HG02840 (cell line): Measurements from ENCODE around the gene LRCH1.

Experiments used
- ATAC-seq: cut with Tn5 transposase; IDR thresholded peaks from one replicate; pipeline ENCODE4 v1.9.1; 2021; ENCODE audit warnings: mild to moderate bottlenecking, moderate library complexity, moderate number of reproducible peaks; ENCODE audit not compliant: unreplicated experiment, low FRiP score

LRCH1 gene

GRCh38 chr13:46556418-46556779 is 3.4 kb downstream of the LRCH1 start:
- no peak for ATAC-seq

DNA sequence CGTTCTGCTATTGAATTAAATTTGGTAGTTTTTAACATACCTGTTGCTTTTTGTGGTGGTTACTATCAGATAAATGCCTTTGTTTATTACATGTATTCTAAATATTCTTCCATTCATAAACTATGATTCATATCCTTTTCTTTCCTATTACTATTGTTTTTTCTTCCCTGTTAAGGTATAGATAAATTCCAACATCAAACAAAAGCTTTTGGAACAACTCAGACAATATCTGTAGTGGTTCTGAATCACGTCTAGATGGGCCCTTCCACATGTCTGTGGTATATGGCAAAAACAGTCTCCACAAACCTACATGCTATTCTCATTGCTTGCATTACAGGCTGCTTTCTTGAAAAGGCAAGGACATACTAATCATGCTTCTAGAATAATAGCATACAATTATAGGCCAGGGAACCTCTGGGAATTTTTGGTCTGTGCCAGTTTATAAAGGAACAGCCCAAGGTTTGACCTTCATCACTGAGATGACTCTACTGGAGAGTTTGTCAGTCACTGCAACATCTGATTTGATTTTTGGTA is 6.4 kb downstream of the LRCH1 start:
- no peak for ATAC-seq

GRCh38 chr13:46560778-46561177 is 7.8 kb downstream of the LRCH1 start:
- no peak for ATAC-seq

DNA sequence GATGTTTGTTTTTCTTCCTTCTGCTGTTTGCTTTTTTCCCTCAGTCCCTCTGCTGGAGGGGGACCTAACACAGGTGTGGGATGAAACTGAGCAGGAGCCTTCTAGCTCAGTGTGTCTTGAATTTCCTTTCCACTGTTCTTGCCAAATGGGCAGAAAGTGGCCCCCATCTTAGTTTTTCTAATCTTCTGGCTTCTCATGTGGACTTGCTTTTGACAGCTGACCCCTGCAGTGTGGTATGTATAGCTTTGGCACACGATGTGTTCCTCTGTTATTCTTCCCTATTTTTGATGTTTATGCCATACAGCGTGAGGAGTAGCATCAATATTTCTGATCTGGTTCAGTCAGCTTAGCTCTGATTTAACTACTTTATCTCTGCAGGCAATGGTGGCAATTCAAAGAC is 8.3 kb downstream of the LRCH1 start:
- no peak for ATAC-seq

- no peak for ATAC-seq
Measured at GRCh38 chr13:46561691-46562090, 8.7 kb downstream of the LRCH1 start.

DNA sequence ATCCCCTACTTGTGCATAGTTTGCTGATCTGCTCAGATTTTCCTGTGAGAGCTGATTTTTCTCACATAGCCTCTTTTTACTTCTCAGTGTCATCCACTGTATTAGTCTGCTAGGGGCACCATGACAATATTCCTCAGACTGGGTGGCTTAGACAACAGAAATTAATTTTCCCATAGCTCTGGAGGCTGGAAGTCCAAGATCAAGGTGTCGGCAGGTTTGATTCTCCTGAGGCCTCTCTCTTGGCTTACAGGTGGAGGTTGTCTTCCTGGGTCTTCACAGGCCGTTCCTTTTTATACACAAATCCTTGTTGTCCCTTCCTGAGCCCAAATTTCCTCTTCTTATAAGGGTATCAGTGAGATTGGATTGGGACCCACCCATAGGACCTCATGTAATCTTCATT is 9.2 kb downstream of the LRCH1 start:
- no peak for ATAC-seq

DNA sequence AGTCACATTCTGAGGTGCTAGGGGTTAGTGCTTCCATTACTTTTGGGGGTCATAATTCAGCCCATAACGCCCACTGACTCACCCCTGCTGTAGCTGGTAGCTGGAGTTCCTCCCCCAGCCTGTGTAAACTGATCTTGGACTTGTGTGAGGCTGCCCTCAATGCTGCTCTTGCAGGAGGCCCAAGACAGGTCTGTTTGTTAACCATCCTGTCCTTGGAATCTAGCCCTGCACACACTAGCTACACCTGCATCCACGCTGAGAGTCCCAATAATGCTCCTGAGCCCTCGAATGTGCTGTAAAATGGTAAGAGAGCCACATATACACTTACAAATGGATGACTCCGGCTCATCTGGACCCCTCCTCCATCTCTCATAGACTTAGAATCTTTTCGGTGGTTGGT is 9.6 kb downstream of the LRCH1 start:
- no peak for ATAC-seq

GRCh38 chr13:46565808-46566750 is 13.1 kb downstream of the LRCH1 start:
- ATAC-seq = no peak

GRCh38 chr13:46567671-46568070 is 14.7 kb downstream of the LRCH1 start:
- ATAC-seq = no peak

GRCh38 chr13:46569456-46569855 is 16.5 kb downstream of the LRCH1 start:
- no peak for ATAC-seq

DNA sequence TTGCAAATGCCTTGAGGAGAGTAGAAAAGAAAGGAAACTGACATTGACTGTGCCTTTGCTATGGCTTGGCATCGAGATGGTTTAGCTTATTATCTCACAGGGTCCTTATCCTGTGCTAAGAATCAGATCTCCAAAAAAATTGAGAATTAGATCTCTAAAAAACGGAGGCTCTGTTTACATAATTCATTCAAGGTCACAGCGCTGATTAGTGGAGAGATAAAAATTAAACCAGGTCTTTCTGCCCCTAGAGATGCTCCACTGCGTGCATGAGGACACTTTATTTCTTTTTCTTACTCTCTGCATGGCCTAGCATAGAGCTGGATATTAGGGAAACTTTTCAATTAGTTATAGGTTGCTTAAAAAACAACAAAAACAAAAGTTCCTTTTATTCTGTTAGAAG is 17.3 kb downstream of the LRCH1 start:
- ATAC-seq = no peak

GRCh38 chr13:46571189-46571908 is 18.4 kb downstream of the LRCH1 start:
- peak; percentile 50 for ATAC-seq

DNA sequence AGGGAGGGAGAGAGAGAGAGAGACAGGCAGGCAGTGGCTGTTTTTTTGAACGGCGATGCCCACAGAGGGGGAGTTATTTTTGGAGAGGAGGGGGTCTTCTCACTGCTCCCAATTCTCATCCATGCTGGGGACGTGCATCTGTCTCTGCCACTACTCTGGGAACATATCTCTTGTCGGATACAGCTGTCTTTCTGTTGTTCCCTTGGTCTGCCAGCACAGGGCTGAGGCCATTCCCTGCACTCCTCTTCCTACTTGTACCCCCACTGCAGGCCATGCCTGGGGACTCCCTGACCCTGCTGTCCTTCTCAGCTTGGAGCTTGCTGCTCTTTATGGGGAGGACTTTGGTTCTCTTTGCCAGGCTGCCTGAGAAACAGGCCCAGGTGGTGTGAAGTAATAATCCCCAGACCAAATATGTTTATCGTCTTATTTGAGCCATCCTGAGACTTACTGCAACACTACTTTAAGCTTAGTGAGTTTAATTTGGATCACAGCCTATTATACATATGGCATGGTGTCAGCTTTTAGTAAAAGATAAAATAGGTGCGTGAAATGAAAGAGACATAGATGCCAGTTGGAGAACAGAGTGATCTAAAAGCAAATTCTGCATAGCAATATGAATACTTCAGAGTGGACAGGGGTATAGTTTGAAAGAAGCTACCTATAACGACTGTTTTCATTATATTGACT is 19.1 kb downstream of the LRCH1 start:
- no peak for ATAC-seq

- ATAC-seq = no peak
Measured at GRCh38 chr13:46572752-46573431, 19.9 kb downstream of the LRCH1 start.

GRCh38 chr13:46575301-46575771 is 22.4 kb downstream of the LRCH1 start:
- no peak for ATAC-seq

DNA sequence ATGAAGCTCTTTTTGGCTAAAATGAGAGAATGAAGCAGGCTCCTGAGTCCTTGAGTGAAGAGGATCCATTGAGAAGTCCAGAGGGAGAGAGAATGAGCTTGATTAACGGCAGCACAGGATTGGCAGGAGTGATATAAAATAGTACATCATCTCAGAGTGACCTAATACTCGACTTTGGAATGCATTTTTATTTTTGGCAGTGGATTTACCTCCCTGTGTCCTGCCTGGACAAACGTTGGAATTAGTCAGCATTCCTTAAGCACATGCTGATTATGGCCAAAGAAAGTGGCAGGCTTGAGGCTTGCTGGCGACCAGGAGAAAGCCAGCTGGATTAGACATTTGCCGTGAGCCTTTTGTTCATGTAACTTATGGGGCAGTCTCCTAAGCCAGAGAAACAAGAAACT is 22.9 kb downstream of the LRCH1 start:
- no peak for ATAC-seq

GRCh38 chr13:46576762-46577161 is 23.8 kb downstream of the LRCH1 start:
- ATAC-seq = no peak

- no peak for ATAC-seq
Measured at GRCh38 chr13:46577696-46578589, 25.0 kb downstream of the LRCH1 start.

DNA sequence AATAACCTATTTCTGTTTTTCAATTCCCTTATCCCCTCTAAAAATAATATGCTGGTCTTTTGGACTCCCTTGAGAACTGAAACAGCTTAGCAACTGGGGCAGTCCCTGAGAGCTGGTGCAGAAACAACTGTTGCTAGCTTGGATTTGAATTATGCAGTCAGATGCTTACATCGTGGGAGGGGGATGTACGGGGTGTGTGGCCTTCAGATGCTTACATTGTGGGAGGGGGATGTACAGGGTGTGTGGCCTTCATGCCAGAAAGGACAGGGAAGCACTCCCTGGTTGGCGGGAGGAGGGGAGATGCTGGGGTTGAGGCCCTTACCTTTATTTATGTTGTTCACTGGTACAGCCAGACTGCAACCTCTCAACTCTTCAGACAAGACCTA is 25.6 kb downstream of the LRCH1 start:
- ATAC-seq = no peak
